Fibroblast of skin of left biceps (primary cell): Measurements from ENCODE around the gene ALDH18A1.
"Not testable (repeated sequence)": the region's sequence is repeated elsewhere in the genome, so short reads cannot be mapped to it uniquely, and the experiment has no call there.

Experiments
- DNase-seq, 2 experiments: peaks; one replicate each; pipeline ENCODE4 v3.0.0-alpha.2; 2013; ENCODE audit warnings: low read depth in 2 of 2

The ALDH18A1 gene

DNA sequence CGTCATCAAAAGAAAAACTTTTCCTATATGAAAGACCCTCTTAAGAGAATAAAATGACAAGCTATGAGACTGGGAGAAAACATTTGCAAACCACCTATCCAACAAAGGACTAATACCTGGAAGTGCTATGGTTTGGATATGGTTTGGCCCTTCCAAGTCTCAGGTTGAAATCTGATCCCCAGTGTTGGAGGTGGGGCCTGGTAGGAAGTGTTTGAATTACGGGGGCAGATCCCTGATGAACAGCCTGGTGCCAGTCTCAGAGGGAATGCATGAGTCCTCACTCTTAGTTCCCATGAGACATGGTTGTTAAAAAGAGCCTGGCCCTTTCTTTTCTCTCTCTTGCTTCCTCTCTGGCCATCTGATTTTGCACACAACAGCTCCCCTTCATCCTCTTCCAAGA is 6.3 kb downstream of the ALDH18A1 start:
- no peak for DNase-seq

GRCh38 chr10:95648138-95648537 is 8.4 kb downstream of the ALDH18A1 start:
- no peak for DNase-seq

GRCh38 chr10:95646160-95646559 is 10.4 kb downstream of the ALDH18A1 start:
- DNase-seq, result no peak

DNA sequence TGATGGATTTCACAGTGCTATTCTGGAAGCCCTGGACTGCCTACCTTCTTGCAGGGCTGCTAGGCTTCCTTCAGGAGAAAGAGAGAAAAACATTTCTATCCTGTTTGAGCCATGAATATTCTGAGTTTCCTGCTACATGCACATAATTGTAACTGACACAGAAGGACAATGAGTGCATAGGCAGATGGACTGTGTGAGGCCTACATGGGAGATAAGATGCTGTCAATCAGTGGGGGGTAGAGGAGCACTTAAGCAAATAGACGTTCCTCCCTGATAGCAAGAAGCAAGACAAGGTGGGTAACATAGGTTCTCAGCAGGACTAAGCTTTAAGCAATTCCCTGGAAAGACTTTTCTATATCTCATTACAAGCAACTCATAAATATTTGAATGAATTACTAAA is 11.6 kb downstream of the ALDH18A1 start:
- DNase-seq, result no peak

DNA sequence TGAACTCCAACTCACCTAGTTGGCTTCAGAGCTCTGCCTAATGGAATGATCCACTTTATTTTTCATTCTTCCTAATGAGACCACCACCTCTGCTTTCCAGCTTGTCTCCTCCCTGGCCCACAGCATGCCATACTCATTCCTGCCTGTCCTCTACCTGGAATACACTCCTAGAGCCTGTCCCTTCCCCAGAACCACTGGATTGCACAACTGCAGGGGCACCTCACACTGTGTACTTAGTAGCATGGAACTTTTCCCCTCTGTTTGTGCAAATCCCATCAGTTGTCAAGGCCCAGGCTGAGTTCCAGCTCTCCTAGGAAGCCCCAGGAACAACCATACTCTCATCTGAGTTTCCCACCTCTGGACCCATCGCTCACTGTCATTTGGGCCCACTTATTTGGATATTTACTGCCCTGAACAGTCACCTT is 15.6 kb downstream of the ALDH18A1 start:
- DNase-seq, result no peak

GRCh38 chr10:95637911-95638310 is 18.6 kb downstream of the ALDH18A1 start:
- no peak for DNase-seq

DNA sequence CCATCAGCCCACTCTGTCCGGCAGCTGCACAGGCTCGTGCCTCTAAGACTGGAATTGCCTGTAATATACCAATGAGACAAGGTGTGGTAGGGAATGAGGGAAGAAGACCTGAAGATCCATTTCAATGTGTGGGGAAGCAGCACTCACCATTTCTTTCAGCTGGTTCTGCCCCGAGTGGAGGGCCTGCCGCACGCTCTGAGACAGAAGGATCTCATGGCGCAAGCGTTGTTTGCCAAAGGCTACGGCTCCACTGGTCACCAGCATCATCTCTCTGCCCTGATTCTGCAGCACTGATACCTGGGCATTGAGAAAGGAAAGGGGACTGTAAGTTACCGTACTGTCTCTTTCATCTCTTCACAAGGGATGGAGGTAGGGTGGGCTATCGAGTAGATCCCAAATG is 19.4 kb downstream of the ALDH18A1 start:
- DNase-seq, result no peak

DNA sequence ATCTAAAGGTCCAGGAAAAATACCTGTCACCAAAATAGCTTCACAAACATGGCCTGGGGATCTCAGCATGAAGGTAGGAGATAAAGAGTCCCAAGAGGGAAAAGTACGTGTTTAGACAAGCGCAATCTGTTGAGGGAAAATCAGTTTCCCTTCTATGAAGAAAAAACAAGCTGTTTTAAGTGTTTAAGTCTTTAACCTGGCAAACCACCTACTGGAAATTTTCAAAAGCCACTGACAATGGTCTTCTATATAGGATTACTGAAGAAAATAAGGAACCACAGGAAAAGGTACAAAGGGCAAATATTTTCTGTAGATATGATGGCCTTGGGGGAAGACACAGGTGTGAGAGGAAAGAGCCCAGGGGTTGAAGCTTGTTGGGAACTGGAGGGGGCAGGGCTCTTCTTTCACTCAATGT is 21.2 kb downstream of the ALDH18A1 start:
- DNase-seq, result no peak

DNA sequence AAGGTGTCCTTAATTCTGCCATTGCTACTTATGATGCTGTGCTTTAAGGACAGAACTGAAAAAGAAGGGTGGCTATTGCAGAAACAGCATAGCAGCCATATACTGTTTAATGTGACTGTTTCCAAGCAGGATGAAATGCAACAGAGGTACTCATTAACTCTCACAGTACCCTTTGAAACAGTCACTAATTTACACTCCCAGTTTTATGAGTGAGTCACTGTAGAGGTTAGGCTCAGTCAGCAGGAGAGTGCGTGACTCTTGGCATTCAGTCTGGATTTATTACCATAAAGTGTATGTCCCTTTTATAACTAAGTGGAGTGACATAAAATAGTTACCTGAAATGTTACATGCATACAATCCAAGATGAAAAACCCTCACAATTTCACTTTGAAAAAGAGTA is 27.7 kb downstream of the ALDH18A1 start:
- no peak for DNase-seq

DNA sequence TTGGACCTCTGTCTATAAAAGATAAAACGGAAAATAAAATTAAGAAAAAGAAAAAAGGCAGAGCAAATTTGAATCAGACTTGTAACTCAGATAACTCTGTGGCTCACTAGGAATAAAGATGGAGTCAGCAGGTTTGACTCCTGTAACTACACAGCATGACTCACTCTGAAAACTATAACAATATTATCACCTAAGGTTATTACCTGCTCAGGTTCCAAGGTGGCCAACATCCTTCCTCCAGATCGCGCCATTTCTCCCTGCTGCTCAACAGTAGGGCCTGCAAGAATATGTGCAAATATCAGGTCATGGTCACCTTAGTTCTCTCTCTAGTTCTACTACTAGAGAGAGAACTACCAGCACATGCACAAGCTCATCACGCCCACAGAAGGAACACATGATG is 30.0 kb downstream of the ALDH18A1 start:
- DNase-seq, result no peak

DNA sequence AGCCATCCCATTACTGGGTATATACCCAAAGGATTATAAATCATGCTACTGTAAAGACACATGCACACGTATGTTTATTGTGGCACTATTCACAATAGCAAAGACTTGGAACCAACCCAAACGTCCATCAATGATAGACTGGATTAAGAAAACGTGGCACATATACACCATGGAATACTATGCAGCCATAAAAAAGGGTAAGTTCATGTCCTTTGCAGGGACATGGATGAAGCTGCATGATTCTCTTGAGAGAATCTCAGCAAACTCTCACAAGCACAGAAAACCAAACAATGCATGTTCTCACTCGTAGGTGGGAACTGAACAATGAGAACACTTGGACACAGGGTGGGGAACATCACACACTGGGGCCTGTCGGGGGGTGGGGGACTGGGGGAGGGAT is 36.1 kb downstream of the ALDH18A1 start:
- DNase-seq, result not testable (repeated sequence)

GRCh38 chr10:95618101-95618500 is 38.4 kb downstream of the ALDH18A1 start:
- no peak for DNase-seq

- DNase-seq, result no peak
Measured at GRCh38 chr10:95616446-95616845, 40.1 kb downstream of the ALDH18A1 start.

- DNase-seq, result no peak
Measured at GRCh38 chr10:95613330-95613729, 43.2 kb downstream of the ALDH18A1 start.

DNA sequence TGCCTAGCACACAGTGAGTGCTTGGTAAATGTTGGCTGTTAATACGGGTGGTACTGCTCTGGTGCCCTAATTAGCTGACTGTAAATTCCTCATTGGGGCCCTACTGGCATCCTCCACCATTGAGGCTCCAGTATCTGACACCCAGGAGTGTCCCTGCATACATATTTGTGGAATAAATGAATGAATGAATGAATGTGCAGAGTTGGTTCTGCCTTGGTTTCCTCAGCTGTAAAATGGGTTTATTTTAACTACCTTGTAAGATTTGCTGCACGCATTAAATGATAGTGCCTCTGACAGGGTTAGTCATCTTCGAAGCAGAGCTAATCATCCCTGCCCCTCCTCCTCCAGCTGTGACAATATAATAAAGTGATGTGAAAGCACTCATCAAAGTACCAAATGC is 45.8 kb downstream of the ALDH18A1 start:
- DNase-seq, result no peak

DNA sequence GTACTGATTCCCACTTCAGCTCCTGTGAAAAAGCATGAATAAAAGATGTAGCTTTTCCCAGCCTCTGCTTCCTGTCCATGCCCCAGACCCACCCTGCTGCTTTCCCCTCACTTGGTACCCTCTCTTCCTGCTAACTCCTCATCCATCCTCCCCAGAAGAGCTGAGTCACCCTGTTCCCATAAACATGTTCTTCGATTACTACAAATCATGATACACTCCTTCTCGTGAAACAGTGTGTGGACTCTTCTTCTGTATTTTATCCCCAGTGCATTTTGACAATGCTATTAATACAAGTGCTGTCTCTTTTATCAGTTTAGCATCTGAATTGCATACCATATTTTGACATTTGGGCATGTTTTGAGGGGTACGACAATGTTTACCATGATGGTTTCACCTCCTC is 49.6 kb downstream of the ALDH18A1 start:
- no peak for DNase-seq

DNA sequence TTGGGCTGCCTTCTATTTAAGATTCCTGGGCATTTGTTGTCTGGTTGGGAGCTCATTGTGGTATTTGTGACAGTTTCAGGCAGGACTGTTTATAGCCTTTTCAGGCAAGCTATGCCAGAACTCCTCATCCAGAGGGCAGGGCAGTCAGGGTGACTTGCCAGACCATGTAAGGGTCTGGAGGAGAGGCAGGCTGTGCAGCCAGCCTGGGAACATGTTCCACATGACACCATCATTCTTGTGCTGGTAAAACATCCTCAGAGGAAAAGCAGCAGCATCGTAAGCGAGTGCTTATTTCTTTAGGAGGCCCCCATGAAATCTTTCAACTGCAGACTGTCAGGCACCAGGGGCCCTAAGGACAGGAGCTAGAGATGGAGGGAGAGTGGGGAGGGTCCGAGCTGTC is 51.3 kb downstream of the ALDH18A1 start:
- no peak for DNase-seq

- DNase-seq, result no peak
Measured at GRCh38 chr10:95604630-95605029, 51.9 kb downstream of the ALDH18A1 start.

GRCh38 chr10:95602382-95602781 is 54.1 kb downstream of the ALDH18A1 start:
- DNase-seq, result no peak

GRCh38 chr10:95601116-95601719 is 55.3 kb downstream of the ALDH18A1 start:
- DNase-seq, result peak; percentile 42 to 54

DNA sequence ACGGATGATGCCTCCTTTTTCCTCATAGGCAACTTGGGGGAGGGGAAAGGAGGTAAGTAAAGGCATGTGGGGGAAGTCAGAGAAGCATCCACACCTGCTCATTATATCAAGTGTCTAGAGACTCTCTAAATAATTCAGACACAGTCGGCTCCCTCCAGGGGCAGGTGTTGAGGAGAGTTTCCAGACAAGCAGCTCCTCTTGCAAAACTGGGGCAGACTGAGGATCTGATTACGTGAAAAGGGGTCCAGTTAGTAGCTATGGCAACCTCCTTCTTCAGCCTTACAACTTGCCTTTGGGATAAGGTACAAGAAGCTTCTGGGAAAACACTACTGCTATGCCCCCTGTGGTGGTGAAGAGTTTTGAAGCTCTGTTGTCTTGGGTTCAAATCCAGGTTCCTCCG is 56.4 kb downstream of the ALDH18A1 start:
- no peak for DNase-seq

GRCh38 chr10:95597788-95598187 is 58.7 kb downstream of the ALDH18A1 start:
- no peak for DNase-seq

GRCh38 chr10:95588025-95588424 is 68.5 kb downstream of the ALDH18A1 start:
- DNase-seq, result no peak

DNA sequence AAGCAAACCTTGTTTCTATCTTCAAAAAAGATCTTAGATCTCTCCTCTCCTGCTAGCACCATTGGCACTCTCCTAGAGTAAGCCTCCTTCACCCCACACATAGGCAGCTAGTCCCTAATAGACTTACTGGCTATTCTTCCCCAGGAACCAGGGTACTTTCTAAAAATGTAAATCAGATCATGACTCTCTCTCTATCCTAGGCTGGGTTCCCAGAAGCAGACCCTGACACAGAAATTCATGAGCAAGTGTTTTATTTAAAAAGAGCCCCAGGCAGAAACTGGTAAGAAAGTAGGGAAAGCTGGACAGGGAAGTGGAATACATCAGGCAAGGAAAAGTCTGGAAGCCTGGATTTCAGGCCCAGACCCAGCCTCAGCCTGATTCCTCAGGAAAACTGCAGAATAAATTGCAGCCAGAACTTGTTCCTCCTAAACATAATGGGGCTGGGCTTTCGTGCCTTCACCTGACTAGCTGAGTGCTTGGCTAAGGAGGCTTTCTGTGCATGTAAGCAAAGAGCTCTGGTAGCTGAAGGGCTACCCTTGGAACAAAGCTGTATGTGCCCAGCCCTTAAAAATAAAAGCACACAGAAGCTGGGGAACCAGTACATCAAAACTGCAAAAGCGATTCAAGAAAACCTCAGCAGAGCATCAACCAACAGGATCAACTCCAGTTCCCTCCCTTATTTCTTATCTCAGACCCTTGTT is 76.5 kb downstream of the ALDH18A1 start:
- no peak for DNase-seq
